Fibroblast of skin of left quadriceps (primary cell): Measurements from ENCODE around the gene PTX4.

ENCODE experiments used
- DNase-seq, 2 experiments: peaks; one replicate each; pipeline ENCODE4 v3.0.0-alpha.2; 2013; ENCODE audit warnings: low read depth in 2 of 2

PTX4 gene

GRCh38 chr16:1460602-1461138 is 28.1 kb downstream of the PTX4 start:
- DNase-seq = no peak

- no peak for DNase-seq
Observed at GRCh38 chr16:1459967-1460366, 28.8 kb downstream of the PTX4 start.

GRCh38 chr16:1458977-1459341 is 29.8 kb downstream of the PTX4 start:
- no peak for DNase-seq

GRCh38 chr16:1458336-1458976 is 30.3 kb downstream of the PTX4 start:
- peak; percentile 5 to 8 for DNase-seq

GRCh38 chr16:1457489-1458245 is 31.1 kb downstream of the PTX4 start:
- no peak for DNase-seq

- DNase-seq = no peak
Observed at GRCh38 chr16:1456951-1457350, 31.8 kb downstream of the PTX4 start.

GRCh38 chr16:1455190-1456171 is 33.3 kb downstream of the PTX4 start:
- DNase-seq = no peak

GRCh38 chr16:1454561-1454960 is 34.2 kb downstream of the PTX4 start:
- DNase-seq = no peak

GRCh38 chr16:1453316-1453715 is 35.4 kb downstream of the PTX4 start:
- DNase-seq = no peak

- no peak for DNase-seq
Observed at GRCh38 chr16:1452530-1452929, 36.2 kb downstream of the PTX4 start.

GRCh38 chr16:1451702-1452392 is 36.9 kb downstream of the PTX4 start:
- DNase-seq = no peak

- no peak for DNase-seq
Observed at GRCh38 chr16:1450841-1451240, 37.9 kb downstream of the PTX4 start.

- no peak for DNase-seq
Observed at GRCh38 chr16:1450218-1450617, 38.5 kb downstream of the PTX4 start.

- no peak for DNase-seq
Observed at GRCh38 chr16:1449201-1449788, 39.4 kb downstream of the PTX4 start.

GRCh38 chr16:1448536-1449116 is 40.1 kb downstream of the PTX4 start:
- no peak for DNase-seq

GRCh38 chr16:1447965-1448364 is 40.8 kb downstream of the PTX4 start:
- no peak for DNase-seq

GRCh38 chr16:1446296-1447080 is 42.3 kb downstream of the PTX4 start:
- no peak for DNase-seq

- no peak for DNase-seq
Observed at GRCh38 chr16:1445518-1446203, 43.1 kb downstream of the PTX4 start.
